Liver (tissue), 9 donors: ENCODE measurements around the gene PANK1. TPM values are rescaled to one million over a fixed set of nuclear protein-coding genes. Genes with fewer than 3 reads are reported as not detected.

Source experiments
- DNase-seq: peaks from one replicate; pipeline ENCODE4 v3.0.0-alpha.2; 2017; ENCODE audit warnings: low spot score
- H3K27ac ChIP-seq, 2 donors: one replicate each; pipeline ENCODE4 v1.7.0; 2013; ENCODE audit warnings: inconsistent platforms in 2 of 2, low read length in 2 of 2, control low read depth in 1 of 2, low read depth in 1 of 2, mild to moderate bottlenecking in 1 of 2
- H3K27me3 ChIP-seq, 4 donors: one replicate each; pipeline versions ENCODE4 v1.6.1 to v1.7.0; 2013; ENCODE audit warnings: low read length in 3 of 4, inconsistent platforms in 1 of 4, mild to moderate bottlenecking in 1 of 4, moderate library complexity in 1 of 4; ENCODE audit not compliant: control insufficient read depth in 4 of 4, insufficient read depth in 4 of 4
- H3K36me3 ChIP-seq, 4 donors: one replicate each; pipeline versions ENCODE4 v1.6.1 to v1.7.0; 2013; ENCODE audit warnings: low read length in 3 of 4, mild to moderate bottlenecking in 3 of 4, low read depth in 1 of 4, moderate library complexity in 1 of 4; ENCODE audit not compliant: control insufficient read depth in 4 of 4, insufficient read depth in 3 of 4
- H3K4me1 ChIP-seq, 4 donors: one replicate each; pipeline versions ENCODE4 v1.6.1 to v1.7.0; 2013; ENCODE audit warnings: low read length in 3 of 4, mild to moderate bottlenecking in 3 of 4, moderate library complexity in 1 of 4; ENCODE audit not compliant: control insufficient read depth in 4 of 4, insufficient read depth in 4 of 4
- H3K4me3 ChIP-seq, 3 donors: one replicate each; pipeline versions ENCODE4 v1.6.1 to v1.7.0; 2013; ENCODE audit warnings: low read length in 3 of 3, control low read depth in 1 of 3, low read depth in 1 of 3, mild to moderate bottlenecking in 1 of 3
- H3K9ac ChIP-seq, 2 donors: one replicate each; pipeline ENCODE4 v1.7.0; 2013; ENCODE audit warnings: low read length in 2 of 2, mild to moderate bottlenecking in 2 of 2, moderate library complexity in 2 of 2, control low read depth in 1 of 2, low read depth in 1 of 2
- H3K9me3 ChIP-seq, 4 donors: one replicate each; pipeline versions ENCODE4 v1.6.1 to v1.7.0; 2013; ENCODE audit warnings: low read length in 3 of 4; ENCODE audit not compliant: control insufficient read depth in 4 of 4
- EGR1 ChIP-seq, 2 donors: IDR thresholded peaks; 2 replicates each; pipeline ENCODE4 v1.6.1; 2016 to 2018; ENCODE audit warnings: antibody characterized with exemption in 2 of 2, low read depth in 2 of 2
- FOXA1 ChIP-seq: IDR thresholded peaks from 2 replicates; pipeline ENCODE4 v1.6.1; 2016; ENCODE audit warnings: antibody characterized with exemption
- FOXA2 ChIP-seq: IDR thresholded peaks from 2 replicates; pipeline ENCODE4 v1.6.1; 2016; ENCODE audit warnings: antibody characterized with exemption
- GABPA ChIP-seq, 2 donors: IDR thresholded peaks in 1 of 2; conservative IDR thresholded peaks in 1 of 2; 2 replicates each; pipeline ENCODE4 v1.6.1; 2016; ENCODE audit warnings: antibody characterized with exemption in 2 of 2, mild to moderate bottlenecking in 1 of 2, moderate library complexity in 1 of 2
- HNF4A ChIP-seq, 2 donors: conservative IDR thresholded peaks; 2 replicates each; pipeline ENCODE4 v1.6.1; 2016; ENCODE audit warnings: antibody characterized with exemption in 2 of 2, mild to moderate bottlenecking in 2 of 2
- HNF4G ChIP-seq: IDR thresholded peaks from 2 replicates; pipeline ENCODE4 v1.6.1; 2016; ENCODE audit warnings: antibody characterized with exemption
- JUND ChIP-seq, 2 donors: IDR thresholded peaks; 2 replicates each; pipeline ENCODE4 v1.6.1; 2016; ENCODE audit warnings: antibody characterized with exemption in 2 of 2
- NR2F2 ChIP-seq: IDR thresholded peaks from 2 replicates; pipeline ENCODE4 v1.6.1; 2016; ENCODE audit warnings: antibody characterized with exemption
- RAD21 ChIP-seq, 2 donors: IDR thresholded peaks; 2 replicates each; pipeline ENCODE4 v1.6.1; 2016; ENCODE audit warnings: antibody characterized with exemption in 2 of 2, mild to moderate bottlenecking in 2 of 2
- RXRA ChIP-seq, 2 donors: IDR thresholded peaks; 2 replicates each; pipeline ENCODE4 v1.6.1; 2017 to 2018; ENCODE audit warnings: antibody characterized with exemption in 2 of 2, mild to moderate bottlenecking in 1 of 2
- SP1 ChIP-seq: IDR thresholded peaks from 2 replicates; pipeline ENCODE4 v1.6.1; 2018; ENCODE audit warnings: antibody characterized with exemption, mild to moderate bottlenecking
- TAF1 ChIP-seq: conservative IDR thresholded peaks from 2 replicates; pipeline ENCODE4 v1.6.1; 2016; ENCODE audit warnings: antibody characterized with exemption, mild to moderate bottlenecking
- YY1 ChIP-seq: IDR thresholded peaks from 2 replicates; pipeline ENCODE4 v1.6.1; 2016; ENCODE audit warnings: antibody characterized with exemption, mild to moderate bottlenecking
- WGBS: extraction: QIAGEN DNeasy Blood & Tissue Kit; methylation state at CpG from one replicate; pipeline ENCODE4 v1.1.7; 2013; 5-methylcytosine and 5-hydroxymethylcytosine counted together
- polyA plus RNA-seq, 2 donors: library from polyadenylated mRNA; stranded (reverse) in 1 of 2; unstranded in 1 of 2; fragments of 200-250 nt in 1 of 2; fragments of >200 nt in 1 of 2; fragmentation: Nextera tagmentation in 1 of 2; extraction: Ambion mirVana in 1 of 2; gene quantifications; one replicate each; pipeline versions ENCODE4 v1.2.1 to v1.2.3, GENCODE V29; 2013 to 2015
- total RNA-seq, 2 donors: library from RNA; depleted of rRNA; stranded (reverse); fragments of >200 nt; gene quantifications; one replicate each; pipeline ENCODE4 v1.2.3, GENCODE V29; 2014
- TF ChIP-seq, protein P1 (sequence below): IDR thresholded peaks from 2 replicates; pipeline ENCODE4 v1.6.1; 2016; ENCODE audit warnings: antibody characterized with exemption
- TF ChIP-seq, protein P2 (sequence below): fragments of 150-350 bp; IDR thresholded peaks from 2 replicates; pipeline ENCODE4 v1.5.1; 2017; ENCODE audit warnings: improper control_type of control experiment, low read depth, low read length; ENCODE audit not compliant: missing input control
- TF ChIP-seq, protein P3 (sequence below): IDR thresholded peaks from 2 replicates; pipeline ENCODE4 v1.6.1; 2016; ENCODE audit warnings: antibody characterized with exemption
- TF ChIP-seq, protein P4 (sequence below): IDR thresholded peaks from 2 replicates; pipeline ENCODE4 v1.6.1; 2016; ENCODE audit warnings: antibody characterized with exemption
- TF ChIP-seq, protein P5 (sequence below): IDR thresholded peaks from 2 replicates; pipeline ENCODE4 v1.6.1; 2016; ENCODE audit warnings: antibody characterized with exemption, mild to moderate bottlenecking
- donor health status: healthy.
- donor health status: healthy.
- donor health status: healthy.
- donor health status: healthy.
- donor health status: healthy.

The PANK1 gene
- total and polyA plus RNA-seq, 4 donors = 30.0 to 105 (median 44.7) TPM

DNA sequence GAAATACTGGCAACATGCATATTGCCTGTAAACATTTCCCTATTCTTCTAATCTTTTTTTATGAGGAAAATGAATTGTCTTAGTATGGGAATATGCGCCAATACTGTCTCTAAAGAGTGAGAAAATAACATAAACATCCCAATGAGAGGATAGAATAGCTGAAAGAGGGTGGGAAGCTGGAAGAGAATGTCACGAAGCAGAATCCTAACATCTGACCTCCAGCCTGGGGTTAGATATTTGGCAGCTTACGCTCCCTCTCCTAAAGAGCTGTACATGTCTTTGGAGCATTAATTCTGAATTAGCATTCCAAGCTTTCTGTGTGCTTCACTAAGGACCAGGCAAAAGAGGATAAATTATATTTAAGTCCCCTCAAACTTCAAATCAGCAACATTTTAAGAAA is 78.0 kb downstream of the PANK1 start:
- H3K9ac ChIP-seq = no peak overlapping the region
- H3K4me3 ChIP-seq = no peak overlapping the region
- H3K27ac ChIP-seq = no peak overlapping the region
- DNase-seq = no peak
- H3K9me3 ChIP-seq = no peaks in the 10 kb centered on the region
- TF ChIP-seq, protein P1, sequence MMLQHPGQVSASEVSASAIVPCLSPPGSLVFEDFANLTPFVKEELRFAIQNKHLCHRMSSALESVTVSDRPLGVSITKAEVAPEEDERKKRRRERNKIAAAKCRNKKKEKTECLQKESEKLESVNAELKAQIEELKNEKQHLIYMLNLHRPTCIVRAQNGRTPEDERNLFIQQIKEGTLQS = no peak
- TF ChIP-seq, protein P2, sequence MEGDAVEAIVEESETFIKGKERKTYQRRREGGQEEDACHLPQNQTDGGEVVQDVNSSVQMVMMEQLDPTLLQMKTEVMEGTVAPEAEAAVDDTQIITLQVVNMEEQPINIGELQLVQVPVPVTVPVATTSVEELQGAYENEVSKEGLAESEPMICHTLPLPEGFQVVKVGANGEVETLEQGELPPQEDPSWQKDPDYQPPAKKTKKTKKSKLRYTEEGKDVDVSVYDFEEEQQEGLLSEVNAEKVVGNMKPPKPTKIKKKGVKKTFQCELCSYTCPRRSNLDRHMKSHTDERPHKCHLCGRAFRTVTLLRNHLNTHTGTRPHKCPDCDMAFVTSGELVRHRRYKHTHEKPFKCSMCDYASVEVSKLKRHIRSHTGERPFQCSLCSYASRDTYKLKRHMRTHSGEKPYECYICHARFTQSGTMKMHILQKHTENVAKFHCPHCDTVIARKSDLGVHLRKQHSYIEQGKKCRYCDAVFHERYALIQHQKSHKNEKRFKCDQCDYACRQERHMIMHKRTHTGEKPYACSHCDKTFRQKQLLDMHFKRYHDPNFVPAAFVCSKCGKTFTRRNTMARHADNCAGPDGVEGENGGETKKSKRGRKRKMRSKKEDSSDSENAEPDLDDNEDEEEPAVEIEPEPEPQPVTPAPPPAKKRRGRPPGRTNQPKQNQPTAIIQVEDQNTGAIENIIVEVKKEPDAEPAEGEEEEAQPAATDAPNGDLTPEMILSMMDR = no peak
- TF ChIP-seq RXRA (IDR thresholded peaks at IDR 0.05) (no peak), RAD21 (IDR thresholded peaks at IDR 0.05) (no peak), YY1 (no peak), NR2F2 (no peak), SP1 (no peak), TAF1 (no peak), JUND (IDR thresholded peaks at IDR 0.05) (no peak), EGR1 (IDR thresholded peaks at IDR 0.05; ENCODE audit: low read depth in 2 of 2) (no peak), FOXA1 (no peak), GABPA (IDR thresholded peaks at IDR 0.05 in 1 of 2, conservative IDR thresholded peaks at IDR 0.05 in 1 of 2) (no peak), HNF4G (no peak), HNF4A (conservative IDR thresholded peaks at IDR 0.05) (no peak), FOXA2 (no peak)
- TF ChIP-seq, protein P3, sequence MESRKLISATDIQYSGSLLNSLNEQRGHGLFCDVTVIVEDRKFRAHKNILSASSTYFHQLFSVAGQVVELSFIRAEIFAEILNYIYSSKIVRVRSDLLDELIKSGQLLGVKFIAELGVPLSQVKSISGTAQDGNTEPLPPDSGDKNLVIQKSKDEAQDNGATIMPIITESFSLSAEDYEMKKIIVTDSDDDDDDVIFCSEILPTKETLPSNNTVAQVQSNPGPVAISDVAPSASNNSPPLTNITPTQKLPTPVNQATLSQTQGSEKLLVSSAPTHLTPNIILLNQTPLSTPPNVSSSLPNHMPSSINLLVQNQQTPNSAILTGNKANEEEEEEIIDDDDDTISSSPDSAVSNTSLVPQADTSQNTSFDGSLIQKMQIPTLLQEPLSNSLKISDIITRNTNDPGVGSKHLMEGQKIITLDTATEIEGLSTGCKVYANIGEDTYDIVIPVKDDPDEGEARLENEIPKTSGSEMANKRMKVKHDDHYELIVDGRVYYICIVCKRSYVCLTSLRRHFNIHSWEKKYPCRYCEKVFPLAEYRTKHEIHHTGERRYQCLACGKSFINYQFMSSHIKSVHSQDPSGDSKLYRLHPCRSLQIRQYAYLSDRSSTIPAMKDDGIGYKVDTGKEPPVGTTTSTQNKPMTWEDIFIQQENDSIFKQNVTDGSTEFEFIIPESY = no peak
- TF ChIP-seq, protein P4, sequence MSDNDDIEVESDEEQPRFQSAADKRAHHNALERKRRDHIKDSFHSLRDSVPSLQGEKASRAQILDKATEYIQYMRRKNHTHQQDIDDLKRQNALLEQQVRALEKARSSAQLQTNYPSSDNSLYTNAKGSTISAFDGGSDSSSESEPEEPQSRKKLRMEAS = no peak
- TF ChIP-seq, protein P5, sequence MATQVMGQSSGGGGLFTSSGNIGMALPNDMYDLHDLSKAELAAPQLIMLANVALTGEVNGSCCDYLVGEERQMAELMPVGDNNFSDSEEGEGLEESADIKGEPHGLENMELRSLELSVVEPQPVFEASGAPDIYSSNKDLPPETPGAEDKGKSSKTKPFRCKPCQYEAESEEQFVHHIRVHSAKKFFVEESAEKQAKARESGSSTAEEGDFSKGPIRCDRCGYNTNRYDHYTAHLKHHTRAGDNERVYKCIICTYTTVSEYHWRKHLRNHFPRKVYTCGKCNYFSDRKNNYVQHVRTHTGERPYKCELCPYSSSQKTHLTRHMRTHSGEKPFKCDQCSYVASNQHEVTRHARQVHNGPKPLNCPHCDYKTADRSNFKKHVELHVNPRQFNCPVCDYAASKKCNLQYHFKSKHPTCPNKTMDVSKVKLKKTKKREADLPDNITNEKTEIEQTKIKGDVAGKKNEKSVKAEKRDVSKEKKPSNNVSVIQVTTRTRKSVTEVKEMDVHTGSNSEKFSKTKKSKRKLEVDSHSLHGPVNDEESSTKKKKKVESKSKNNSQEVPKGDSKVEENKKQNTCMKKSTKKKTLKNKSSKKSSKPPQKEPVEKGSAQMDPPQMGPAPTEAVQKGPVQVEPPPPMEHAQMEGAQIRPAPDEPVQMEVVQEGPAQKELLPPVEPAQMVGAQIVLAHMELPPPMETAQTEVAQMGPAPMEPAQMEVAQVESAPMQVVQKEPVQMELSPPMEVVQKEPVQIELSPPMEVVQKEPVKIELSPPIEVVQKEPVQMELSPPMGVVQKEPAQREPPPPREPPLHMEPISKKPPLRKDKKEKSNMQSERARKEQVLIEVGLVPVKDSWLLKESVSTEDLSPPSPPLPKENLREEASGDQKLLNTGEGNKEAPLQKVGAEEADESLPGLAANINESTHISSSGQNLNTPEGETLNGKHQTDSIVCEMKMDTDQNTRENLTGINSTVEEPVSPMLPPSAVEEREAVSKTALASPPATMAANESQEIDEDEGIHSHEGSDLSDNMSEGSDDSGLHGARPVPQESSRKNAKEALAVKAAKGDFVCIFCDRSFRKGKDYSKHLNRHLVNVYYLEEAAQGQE = no peak
- H3K27me3 ChIP-seq = no peaks in the 10 kb centered on the region
- no peaks in the 10 kb centered on the region for H3K36me3 ChIP-seq
- 75% methylated on average over 3 of the region's 3 CpGs for WGBS
- H3K4me1 ChIP-seq = peaks cover 1 to 12% (median 12%) of the 10 kb centered on the region in 4 donors
